AG04450 (cell line): ENCODE data around the gene EPB41L4B. TPM values are rescaled to one million over a fixed set of nuclear protein-coding genes. Genes with fewer than 3 reads are reported as not detected.

Experiments used
- CTCF ChIA-PET: fragments of 300-600, 350-600 bp; formaldehyde crosslinking; extraction: SDS; loops from one replicate; lab custom pipeline; 2022; ENCODE audit warnings: antibody characterized with exemption, inconsistent platforms; lab: Charles Lee
- POLR2A ChIA-PET: fragments of 350-600 bp; formaldehyde crosslinking; extraction: SDS; loops from one replicate; lab custom pipeline; 2021; ENCODE audit warnings: antibody characterized with exemption, inconsistent platforms; lab: Yijun Ruan, JAX
- DNase-seq: peaks from one replicate; pipeline ENCODE4 v3.0.0-alpha.2; 2011; ENCODE audit warnings: low read depth, low spot score
- H3K27ac ChIP-seq: one replicate; pipeline ENCODE4 v1.5.1; 2012; ENCODE audit warnings: low read depth, low read length, control low read depth
- H3K27me3 ChIP-seq: one replicate; pipeline ENCODE4 v1.6.0; 2012; ENCODE audit warnings: low read length; ENCODE audit not compliant: control insufficient read depth, insufficient read depth
- H3K4me3 ChIP-seq: 2 replicates; pipeline ENCODE4 v1.5.1; 2011; ENCODE audit warnings: mild to moderate bottlenecking, low read depth, low read length, control low read depth
- H3K9me3 ChIP-seq: 2 replicates; pipeline ENCODE4 v1.5.1; 2012; ENCODE audit warnings: low read length; ENCODE audit not compliant: control insufficient read depth, insufficient read depth
- polyA plus RNA-seq: library from polyadenylated mRNA; depleted of rRNA; stranded (reverse); fragments of >200 nt; gene quantifications from 2 replicates; pipeline ENCODE4 v1.2.3, GENCODE V29; 2011
- TF ChIP-seq, protein P1 (sequence below): IDR thresholded peaks from 2 replicates; pipeline ENCODE4 v1.5.1; 2011; ENCODE audit warnings: low read depth, low read length, control low read depth, inconsistent platforms

The EPB41L4B gene
- polyA plus RNA-seq, 1 experiment: 1.5 TPM

DNA sequence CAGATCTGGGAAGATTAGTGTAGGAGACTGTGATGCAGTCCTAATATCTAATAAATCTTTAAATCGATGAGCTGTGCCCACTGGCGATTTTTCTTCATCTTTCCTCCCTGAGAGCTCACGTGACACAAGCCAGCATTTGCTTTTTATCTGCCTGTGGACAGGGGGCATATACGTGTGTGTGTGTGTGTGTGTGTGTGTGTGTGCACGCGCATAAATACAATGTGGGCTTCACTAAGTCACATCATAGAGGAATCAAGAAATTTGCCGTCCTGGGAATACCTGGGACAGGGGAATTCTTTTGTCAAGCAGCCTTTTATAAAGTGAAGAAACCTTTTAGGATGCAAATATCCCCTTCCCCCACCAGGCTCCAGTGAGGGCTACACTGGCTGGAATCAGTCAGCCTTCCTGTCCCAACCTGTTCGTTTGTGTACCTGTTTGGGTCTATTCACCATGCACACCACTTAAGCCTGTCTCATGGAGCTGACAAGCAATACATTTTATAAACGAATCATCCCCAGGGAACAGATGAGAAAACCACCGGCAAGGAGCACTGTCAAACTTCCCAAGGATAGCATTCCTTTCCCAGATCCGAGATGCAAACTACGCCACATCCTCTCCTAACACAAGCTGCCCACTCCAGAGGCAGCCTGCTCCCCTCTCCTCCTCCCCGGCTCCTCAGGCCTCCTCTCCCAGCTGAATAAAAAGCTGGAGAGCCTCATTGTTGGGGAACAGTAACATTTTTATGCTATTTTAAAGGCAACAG is 2.7 kb downstream of the EPB41L4B start:
- TF ChIP-seq, protein P1, sequence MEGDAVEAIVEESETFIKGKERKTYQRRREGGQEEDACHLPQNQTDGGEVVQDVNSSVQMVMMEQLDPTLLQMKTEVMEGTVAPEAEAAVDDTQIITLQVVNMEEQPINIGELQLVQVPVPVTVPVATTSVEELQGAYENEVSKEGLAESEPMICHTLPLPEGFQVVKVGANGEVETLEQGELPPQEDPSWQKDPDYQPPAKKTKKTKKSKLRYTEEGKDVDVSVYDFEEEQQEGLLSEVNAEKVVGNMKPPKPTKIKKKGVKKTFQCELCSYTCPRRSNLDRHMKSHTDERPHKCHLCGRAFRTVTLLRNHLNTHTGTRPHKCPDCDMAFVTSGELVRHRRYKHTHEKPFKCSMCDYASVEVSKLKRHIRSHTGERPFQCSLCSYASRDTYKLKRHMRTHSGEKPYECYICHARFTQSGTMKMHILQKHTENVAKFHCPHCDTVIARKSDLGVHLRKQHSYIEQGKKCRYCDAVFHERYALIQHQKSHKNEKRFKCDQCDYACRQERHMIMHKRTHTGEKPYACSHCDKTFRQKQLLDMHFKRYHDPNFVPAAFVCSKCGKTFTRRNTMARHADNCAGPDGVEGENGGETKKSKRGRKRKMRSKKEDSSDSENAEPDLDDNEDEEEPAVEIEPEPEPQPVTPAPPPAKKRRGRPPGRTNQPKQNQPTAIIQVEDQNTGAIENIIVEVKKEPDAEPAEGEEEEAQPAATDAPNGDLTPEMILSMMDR: no peak
- Histone ChIP-seq H3K27ac (no peak overlapping the region), H3K27me3 (peaks cover 56% of the 10 kb centered on the region), H3K9me3 (peaks cover 4% of the 10 kb centered on the region; the same call in 1 of the 2 replicates), H3K4me3 (no peak overlapping the region)
- no peak for DNase-seq
- POLR2A ChIA-PET: no interaction called here
- CTCF ChIA-PET: interaction anchor here (0.6 to 1.6 kb wide), 4 partner anchors 69 to 191 kb away, joined by 3 to 5 read pairs (median 5); no protein-coding TSS in a partner anchor

DNA sequence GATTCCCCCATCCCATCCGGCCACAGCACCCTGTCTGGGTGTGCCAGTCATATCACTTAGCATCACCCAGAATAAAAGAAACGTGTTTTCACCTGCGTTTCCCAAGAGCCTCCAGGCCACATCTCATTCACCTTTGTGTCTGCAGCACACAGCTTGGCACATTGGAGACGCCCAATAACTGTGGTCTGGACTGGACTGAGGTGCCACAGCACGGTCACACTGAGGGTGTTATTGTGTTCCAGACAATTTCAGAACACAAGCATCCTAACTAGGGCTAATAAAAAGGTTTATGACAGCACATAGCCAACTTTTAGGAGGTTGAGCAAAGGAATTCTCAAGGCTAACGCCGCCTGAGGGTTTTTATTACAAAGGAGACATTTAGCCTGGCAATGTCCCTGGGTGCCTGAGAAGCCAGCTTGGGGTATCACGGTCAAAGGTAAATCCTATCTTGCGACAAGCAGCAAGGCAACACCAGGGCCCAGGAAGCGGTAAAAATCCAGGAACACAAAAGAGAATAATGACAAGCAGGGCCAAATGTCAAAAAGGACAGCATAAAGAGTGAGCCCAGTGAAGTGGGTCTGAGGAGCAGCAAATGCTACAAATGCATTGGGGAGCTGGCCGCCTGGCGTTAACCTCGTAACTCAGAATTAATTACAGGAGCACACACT is 3.4 kb downstream of the EPB41L4B start:
- Histone ChIP-seq H3K27me3 (peaks cover 55% of the 10 kb centered on the region), H3K4me3 (no peak overlapping the region), H3K27ac (no peak overlapping the region), H3K9me3 (peaks cover 4% of the 10 kb centered on the region; the same call in 1 of the 2 replicates)
- no peak for DNase-seq
- TF ChIP-seq, protein P1: no peak
- CTCF ChIA-PET: interaction anchor here (0.6 to 1.5 kb wide), 2 partner anchors 70 to 134 kb away, joined by 5 read pairs; no protein-coding TSS in a partner anchor
- POLR2A ChIA-PET: no interaction called here

DNA sequence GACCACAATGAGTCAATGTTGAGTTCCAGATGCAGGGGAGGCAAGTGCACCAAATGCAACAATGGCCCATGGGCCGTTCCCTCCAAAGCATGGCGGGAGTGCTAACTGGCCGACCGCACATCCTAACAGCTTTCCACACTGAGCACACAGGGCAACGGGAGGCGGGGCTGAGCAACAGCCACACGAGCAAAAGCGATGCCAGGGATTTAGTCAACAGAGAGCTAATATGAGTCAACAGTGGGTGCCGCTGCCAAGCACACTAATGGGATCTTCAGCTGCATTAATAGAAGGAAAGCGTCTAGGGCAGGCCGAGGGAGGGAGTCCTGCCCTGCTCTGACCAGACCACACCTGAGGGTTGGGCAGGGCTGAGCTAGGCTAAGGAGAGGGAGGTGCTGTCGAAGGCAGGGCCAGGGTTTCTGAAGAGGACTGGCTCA is 4.6 kb downstream of the EPB41L4B start:
- TF ChIP-seq, protein P1: no peak
- peaks cover 55% of the 10 kb centered on the region for H3K27me3 ChIP-seq
- H3K27ac ChIP-seq: no peak overlapping the region
- DNase-seq: no peak
- ChIA-PET CTCF (interaction anchor here (0.6 kb wide), 1 partner anchor 133 kb away, joined by 3 read pairs; no protein-coding TSS in a partner anchor), POLR2A (no interaction called here)
- H3K4me3 ChIP-seq: no peak overlapping the region
- peaks cover 4% of the 10 kb centered on the region; the same call in 1 of the 2 replicates for H3K9me3 ChIP-seq

DNA sequence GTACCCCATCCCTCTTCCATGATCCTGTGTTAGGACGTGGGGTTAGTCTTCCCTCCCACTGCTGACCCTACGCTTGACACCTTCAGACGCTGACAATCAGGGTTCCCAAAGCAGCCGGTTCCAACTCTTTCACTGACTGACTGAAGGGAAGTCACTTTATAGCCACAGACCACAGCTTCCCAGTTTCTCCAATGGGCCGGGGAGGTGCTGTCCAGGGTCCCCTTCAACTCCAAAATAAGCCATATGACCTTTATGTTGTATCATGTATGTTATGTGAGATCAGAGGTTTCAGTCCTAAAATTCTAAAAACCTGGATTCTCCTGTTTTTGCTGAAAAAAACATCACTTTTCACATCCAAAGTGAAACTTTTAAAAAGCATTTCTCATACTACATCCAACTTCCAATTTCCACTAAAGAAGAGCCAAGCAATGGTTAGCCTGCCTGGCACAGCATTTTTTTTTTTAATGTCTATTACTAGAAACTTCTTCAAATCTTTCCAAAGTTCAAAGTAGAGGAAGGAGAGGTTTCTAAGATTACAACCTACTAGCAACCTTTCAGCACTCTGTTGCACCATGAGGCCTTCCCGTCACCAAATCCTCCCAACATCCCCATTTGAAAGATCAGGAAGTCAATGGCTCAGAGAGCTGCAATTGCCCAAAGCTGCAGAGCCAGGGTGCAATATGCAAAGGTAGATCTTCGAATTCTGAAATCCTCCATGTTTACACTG is 5.2 kb downstream of the EPB41L4B start:
- no peak overlapping the region for H3K27ac ChIP-seq
- H3K4me3 ChIP-seq: no peak overlapping the region
- TF ChIP-seq, protein P1: no peak
- no peak for DNase-seq
- ChIA-PET CTCF (interaction anchor here (0.5 to 1.0 kb wide), 3 partner anchors 9 to 133 kb away, joined by 3 to 5 read pairs (median 4); no protein-coding TSS in a partner anchor), POLR2A (no interaction called here)
- H3K9me3 ChIP-seq: peaks cover 4% of the 10 kb centered on the region; the same call in 1 of the 2 replicates
- peaks cover 55% of the 10 kb centered on the region for H3K27me3 ChIP-seq
